Type B pancreatic cell (in vitro differentiated cells): Measurements from ENCODE around the gene RGS2. TPM values are rescaled to one million over a fixed set of nuclear protein-coding genes. Genes with fewer than 3 reads are reported as not detected.

Experiments
- DNase-seq: peaks from one replicate; pipeline ENCODE4 v3.0.0; 2021; ENCODE audit warnings: mixed read lengths; ENCODE audit not compliant: unreplicated experiment; ENCODE audit errors: extremely low spot score
- H3K27ac Mint-ChIP-seq: 2 replicates; pipeline ENCODE4 v1.8.0; 2021; ENCODE audit warnings: mild to moderate bottlenecking, mixed read lengths
- H3K27me3 Mint-ChIP-seq: 2 replicates; pipeline ENCODE4 v1.8.0; 2021; ENCODE audit warnings: mixed read lengths
- H3K36me3 Mint-ChIP-seq: 2 replicates; pipeline ENCODE4 v1.8.0; 2021; ENCODE audit warnings: mixed read lengths
- H3K4me1 Mint-ChIP-seq: one replicate; pipeline ENCODE4 v1.8.0; 2021; ENCODE audit warnings: mixed read lengths; ENCODE audit not compliant: unreplicated experiment
- H3K4me3 Mint-ChIP-seq: 2 replicates; pipeline ENCODE4 v1.8.0; 2021; ENCODE audit warnings: mild to moderate bottlenecking, mixed read lengths
- H3K9me3 Mint-ChIP-seq: 2 replicates; pipeline ENCODE4 v1.8.0; 2021; ENCODE audit warnings: mixed read lengths
- CTCF ChIP-seq: fragments of 200-600 bp; sonication (generic); conservative IDR thresholded peaks from 2 replicates; pipeline ENCODE4 v1.5.0; 2021; ENCODE audit warnings: antibody characterized with exemption, mild to moderate bottlenecking
- total RNA-seq: library from RNA; stranded (reverse); gene quantifications from 2 replicates; pipeline ENCODE4 v1.2.1, GENCODE V29; 2021; ENCODE audit warnings: low replicate concordance

Gene RGS2
- total RNA-seq, 1 donor from 2014 or later, result 50.9 TPM

GRCh38 chr1:192787914-192788585 lies 20.8 kb upstream of the RGS2 start:
- H3K4me3 Mint-ChIP-seq, result no peak overlapping the region
- TF ChIP-seq CTCF, result no peak
- no peaks in the 10 kb centered on the region for H3K36me3 Mint-ChIP-seq
- peaks cover under 1% of the 10 kb centered on the region for H3K9me3 Mint-ChIP-seq
- no peak overlapping the region for H3K27ac Mint-ChIP-seq
- H3K27me3 Mint-ChIP-seq, result no peaks in the 10 kb centered on the region
- DNase-seq, result no peak
- peaks cover 4% of the 10 kb centered on the region for H3K4me1 Mint-ChIP-seq

- peaks cover 4% of the 10 kb centered on the region for H3K4me1 Mint-ChIP-seq
- no peaks in the 10 kb centered on the region for H3K9me3 Mint-ChIP-seq
- DNase-seq, result no peak
- no peak for TF ChIP-seq CTCF
- H3K4me3 Mint-ChIP-seq, result no peak overlapping the region
- no peaks in the 10 kb centered on the region for H3K27me3 Mint-ChIP-seq
- H3K36me3 Mint-ChIP-seq, result no peaks in the 10 kb centered on the region
- H3K27ac Mint-ChIP-seq, result no peak overlapping the region
Measured at GRCh38 chr1:192789871-192790270, 19.0 kb upstream of the RGS2 start.

- Mint-ChIP-seq H3K27ac (no peak overlapping the region), H3K27me3 (no peaks in the 10 kb centered on the region), H3K4me1 (no peaks in the 10 kb centered on the region), H3K4me3 (no peak overlapping the region), H3K9me3 (no peaks in the 10 kb centered on the region), H3K36me3 (no peaks in the 10 kb centered on the region)
- no peak for DNase-seq
- no peak for TF ChIP-seq CTCF
Measured at GRCh38 chr1:192792628-192793027, 16.2 kb upstream of the RGS2 start.

GRCh38 chr1:192793983-192794767 lies 14.7 kb upstream of the RGS2 start:
- H3K4me3 Mint-ChIP-seq, result no peak overlapping the region
- no peaks in the 10 kb centered on the region for H3K9me3 Mint-ChIP-seq
- TF ChIP-seq CTCF, result no peak
- no peaks in the 10 kb centered on the region for H3K27me3 Mint-ChIP-seq
- no peaks in the 10 kb centered on the region for H3K36me3 Mint-ChIP-seq
- H3K27ac Mint-ChIP-seq, result no peak overlapping the region
- no peaks in the 10 kb centered on the region for H3K4me1 Mint-ChIP-seq
- DNase-seq, result no peak

- H3K27ac Mint-ChIP-seq, result no peak overlapping the region
- no peaks in the 10 kb centered on the region for H3K4me1 Mint-ChIP-seq
- no peaks in the 10 kb centered on the region for H3K36me3 Mint-ChIP-seq
- no peaks in the 10 kb centered on the region for H3K9me3 Mint-ChIP-seq
- no peaks in the 10 kb centered on the region for H3K27me3 Mint-ChIP-seq
- no peak for TF ChIP-seq CTCF
- DNase-seq, result no peak
- H3K4me3 Mint-ChIP-seq, result no peak overlapping the region
Measured at GRCh38 chr1:192794768-192795035, 14.1 kb upstream of the RGS2 start.
